NCI-H1694 (cell line): ENCODE data around the gene HECTD3.
"Not testable (repeated sequence)": the region's sequence is repeated elsewhere in the genome, so short reads cannot be mapped to it uniquely, and the experiment has no call there.

Experiments used
- DNase-seq: peaks from one replicate; lab custom pipeline; 2025; lab: John Stamatoyannopoulos, UW

HECTD3 gene

GRCh38 chr1:45014321-45015028, 3.4 kb upstream of the HECTD3 start:
- DNase-seq = peak; percentile 83

DNA sequence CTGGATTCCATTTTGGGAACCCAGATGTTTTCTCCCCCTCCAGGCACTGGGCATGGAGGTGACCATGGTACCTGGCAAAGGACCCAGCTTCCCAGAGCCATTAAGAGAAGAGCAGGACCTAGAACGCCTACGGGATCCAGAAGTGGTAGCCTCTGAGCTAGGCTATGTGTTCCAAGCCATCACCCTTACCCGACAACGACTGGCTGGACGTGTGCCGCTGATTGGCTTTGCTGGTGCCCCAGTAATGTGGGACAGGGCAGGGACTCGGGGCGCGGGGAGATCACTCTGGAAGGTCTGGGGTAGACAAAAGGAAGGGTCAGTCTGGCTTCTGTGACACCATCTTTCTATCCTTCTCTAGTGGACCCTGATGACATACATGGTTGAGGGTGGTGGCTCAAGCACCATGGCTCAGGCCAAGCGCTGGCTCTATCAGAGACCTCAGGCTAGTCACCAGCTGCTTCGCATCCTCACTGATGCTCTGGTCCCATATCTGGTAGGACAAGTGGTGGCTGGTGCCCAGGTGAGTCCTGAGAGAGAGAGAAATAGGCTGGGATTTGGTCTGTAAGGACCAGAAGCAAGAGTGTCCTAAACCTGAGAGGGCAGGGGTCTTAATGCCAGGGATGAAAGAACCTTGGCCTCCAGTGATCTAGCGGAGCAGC, 2.6 kb upstream of the HECTD3 start:
- DNase-seq = no peak

GRCh38 chr1:45012639-45013278, 1.6 kb upstream of the HECTD3 start:
- no peak for DNase-seq

DNA sequence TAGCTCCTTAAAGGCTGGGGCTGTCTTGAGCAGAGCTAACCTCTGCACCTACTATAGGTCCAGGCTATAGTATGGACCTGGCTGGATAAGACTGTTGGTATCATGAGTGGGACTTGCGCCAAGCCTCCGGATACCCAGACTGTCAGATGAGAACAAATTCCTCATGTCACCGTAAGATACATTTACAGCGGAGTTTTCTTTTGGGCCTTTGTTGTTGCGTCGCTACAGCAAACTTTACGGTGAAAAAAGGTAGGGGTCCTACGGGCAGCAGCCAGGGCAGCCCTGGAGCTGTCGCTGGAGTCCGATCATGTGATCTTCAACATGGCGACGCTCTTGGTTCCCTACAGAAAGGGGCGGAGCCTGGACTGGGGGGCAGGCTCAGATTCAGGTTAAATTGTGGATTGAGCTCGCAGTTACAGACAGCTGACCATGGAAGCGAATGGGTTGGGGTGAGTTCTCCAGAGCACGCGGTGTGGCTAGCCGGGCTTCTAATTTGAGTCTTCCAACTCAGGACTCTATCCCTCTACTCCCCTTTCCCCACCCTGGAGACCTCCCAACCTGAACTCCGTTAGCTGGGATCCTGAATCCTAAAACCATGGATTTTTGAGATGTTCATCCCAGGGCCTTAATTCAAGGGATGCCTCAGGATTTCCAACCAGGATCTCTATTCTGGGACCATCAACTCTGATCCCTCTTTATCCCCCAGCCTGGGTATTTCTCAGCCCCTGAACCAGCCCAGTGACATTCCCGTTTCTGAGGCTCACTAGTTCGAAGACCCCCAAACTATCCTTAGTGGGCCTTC, 914 bp upstream of the HECTD3 start, which contains the start of gene UROD:
Gene UROD, plus strand, starts transcription at position 418 of the 802 bp plus-strand sequence. Its CDS starts 12 bp downstream, at position 430.
- peak; percentile 93 for DNase-seq

DNA sequence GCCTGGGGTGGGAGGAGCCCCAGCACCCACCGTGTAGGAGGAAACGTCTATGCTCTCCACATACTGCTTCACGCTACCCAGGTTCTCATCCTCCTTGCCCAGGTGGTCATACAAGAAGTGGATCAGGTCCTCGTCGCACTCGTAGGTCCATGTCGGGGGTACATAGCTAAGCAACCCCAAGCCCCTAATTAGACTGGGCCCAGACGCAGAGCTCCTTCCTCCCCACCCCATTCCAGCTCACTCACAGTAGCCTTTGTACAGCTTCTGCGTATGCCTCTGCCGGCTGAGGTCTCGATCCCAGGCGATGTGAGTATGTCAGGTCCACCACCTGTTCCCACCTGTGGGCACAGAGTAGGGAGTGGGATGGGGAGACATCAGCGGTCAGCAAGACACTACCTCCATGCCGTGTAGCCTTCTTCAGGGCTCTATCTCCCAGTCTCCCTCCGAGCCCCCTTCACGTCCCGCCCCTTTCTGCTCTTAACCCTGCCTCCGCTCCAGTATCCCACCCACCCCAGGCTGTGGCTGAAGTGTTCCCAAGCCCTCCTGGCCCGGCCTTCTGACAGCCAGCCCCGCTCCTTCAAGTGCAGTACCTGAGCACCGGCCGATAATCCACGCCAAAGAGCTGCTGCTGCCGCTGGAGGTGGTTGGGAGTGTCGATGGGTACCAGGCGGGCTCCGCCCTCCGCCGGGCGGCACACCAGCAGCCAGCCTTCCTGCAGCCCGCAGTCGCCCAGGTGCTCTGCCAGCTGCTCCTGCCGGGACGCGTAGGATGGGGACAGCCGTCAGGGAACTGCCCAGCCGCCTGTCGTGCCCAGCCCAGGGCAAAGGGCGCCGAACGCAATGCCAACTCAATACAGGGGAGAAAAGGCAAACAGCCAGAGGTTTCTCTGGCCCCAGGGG, 919 bp downstream of the HECTD3 start:
- DNase-seq = peak; percentile 39

DNA sequence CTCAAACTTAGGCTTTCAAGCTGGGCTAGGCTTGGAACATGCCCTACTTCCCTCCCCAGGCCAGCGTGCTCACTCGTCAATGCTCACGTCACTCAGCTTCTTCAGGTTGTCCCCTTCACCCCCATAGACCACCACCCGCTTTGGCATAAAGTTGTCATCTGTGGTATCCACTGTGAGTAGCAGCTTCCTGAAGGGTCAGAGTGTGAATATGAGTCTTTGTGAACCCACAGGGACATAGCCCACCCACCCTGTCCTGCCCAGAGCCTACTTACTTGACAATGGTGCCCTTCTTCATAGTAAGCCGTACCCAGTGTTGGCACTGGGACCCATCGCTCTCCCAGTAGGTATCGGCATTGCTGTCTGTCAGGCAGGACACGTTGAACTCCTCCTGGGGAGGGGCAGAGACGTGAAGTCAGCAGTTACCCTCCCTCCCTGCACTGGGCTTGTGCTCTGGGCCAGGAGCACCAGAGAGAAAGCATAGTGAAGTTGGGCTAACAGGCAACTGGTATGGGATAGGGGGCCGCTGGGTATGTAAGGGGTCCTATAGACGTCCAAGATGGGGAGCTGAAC, 1.7 kb downstream of the HECTD3 start:
- no peak for DNase-seq

GRCh38 chr1:45008516-45008915, 2.6 kb downstream of the HECTD3 start:
- DNase-seq = no peak

DNA sequence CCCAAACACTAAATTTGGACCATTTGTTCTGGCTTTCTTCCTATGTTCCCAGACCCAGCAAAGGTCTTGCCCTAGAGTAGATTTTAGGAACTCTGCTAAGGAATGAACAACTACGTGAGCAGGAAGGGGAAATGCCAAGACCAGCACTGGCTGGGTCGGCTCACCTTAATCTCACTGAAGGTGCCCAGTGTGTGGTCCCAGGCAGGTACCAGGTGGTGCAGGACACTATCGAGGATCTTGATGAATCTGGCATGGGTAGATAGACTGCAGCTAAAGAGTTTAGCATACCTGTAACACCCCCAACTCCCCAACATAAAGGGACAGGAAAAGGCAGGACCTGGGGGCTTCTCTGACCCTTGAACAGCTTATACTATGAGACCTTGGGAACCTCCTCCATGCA, 3.0 kb downstream of the HECTD3 start:
- no peak for DNase-seq

DNA sequence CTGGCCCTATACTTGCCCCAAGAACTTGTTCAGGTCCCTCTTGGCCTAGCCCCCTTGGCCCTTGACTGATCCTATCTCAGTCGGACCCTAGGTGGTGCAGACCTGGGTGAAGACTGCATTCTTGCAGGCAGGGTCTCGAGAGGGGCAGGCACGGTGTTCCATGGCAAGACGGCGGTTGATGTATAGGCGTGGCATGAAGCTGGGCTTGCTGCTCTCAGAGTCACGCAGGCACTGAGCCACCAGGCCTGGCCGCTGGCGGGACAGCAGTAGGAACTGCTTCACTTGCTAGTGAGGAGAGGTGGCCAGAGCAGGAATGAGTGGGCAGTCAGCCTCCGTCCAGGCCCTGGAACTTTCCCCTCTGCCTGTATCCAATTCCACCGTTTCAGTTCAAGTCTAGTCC, 3.8 kb downstream of the HECTD3 start:
- no peak for DNase-seq

- no peak for DNase-seq
Measured at GRCh38 chr1:45005761-45006160, 5.4 kb downstream of the HECTD3 start.

DNA sequence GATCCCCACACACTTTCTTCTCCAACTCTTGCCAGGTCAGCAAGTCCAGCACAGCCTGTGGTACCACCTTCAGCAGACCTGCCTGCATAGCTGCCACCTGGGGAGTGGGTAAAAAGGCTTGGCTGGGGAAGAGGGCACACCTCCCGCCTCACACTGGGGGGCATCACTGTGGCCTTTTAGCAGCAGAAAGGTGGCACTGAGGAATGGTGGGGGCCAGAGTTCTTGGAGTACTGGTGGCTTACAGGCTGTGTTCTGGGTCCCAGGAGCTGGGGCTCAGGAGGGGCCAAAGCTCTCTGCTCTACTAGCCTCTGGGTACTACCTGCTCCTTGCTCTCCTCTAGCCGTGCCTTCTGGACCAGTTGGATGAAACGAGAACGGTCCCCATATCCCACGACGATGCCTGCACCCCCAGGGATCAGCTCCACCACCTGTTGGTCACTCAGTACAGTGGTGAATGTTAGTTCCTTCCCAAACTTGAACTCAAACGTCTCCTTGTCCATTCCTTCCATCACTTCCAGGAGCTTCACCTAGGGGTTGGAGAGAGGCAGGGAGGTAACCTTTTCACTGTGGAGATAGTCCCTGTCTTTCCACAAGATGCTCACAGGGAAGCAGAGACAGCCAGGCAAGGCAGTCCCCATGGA, 6.7 kb downstream of the HECTD3 start:
- DNase-seq = no peak

DNA sequence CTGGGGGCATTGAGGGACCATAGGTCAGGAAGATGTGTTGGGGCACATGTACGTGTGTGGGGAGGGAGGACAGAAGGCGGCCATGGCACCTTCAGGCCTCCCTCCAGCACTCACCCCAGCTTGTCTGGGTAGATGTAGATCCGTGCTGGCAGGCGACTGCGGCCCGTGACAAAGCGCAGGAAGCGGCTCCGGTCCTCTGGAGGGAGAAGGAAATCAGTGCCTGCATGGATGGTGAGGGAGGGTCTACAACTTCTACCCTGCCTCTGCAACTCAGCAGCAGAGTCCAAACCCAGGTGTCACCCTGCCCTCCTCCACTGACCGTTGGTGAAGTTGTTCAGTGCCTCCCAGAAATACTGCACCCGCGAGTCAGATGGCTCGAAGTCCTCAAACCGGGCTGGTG, 7.4 kb downstream of the HECTD3 start:
- no peak for DNase-seq

GRCh38 chr1:45002650-45003645, 8.2 kb downstream of the HECTD3 start:
- no peak for DNase-seq

DNA sequence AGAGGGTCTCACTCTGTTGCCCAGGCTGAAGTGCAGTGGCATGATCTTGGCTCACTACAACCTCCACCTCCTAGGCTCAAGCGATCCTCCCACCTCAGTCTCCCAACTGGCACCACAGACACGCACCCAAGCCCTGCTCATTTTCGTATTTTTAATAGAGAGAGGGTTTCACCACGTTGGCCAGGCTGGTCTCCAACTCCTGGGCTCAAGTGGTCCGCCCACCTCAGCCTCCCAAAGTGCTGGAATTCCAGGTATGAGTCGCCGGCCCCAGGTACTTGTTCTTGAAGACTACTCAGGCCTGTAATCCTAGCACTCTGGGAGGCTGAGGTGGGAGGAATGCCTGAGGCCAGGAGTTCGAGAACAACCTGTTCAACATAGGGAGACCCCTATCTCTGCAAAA, 9.5 kb downstream of the HECTD3 start:
- not testable (repeated sequence) for DNase-seq

DNA sequence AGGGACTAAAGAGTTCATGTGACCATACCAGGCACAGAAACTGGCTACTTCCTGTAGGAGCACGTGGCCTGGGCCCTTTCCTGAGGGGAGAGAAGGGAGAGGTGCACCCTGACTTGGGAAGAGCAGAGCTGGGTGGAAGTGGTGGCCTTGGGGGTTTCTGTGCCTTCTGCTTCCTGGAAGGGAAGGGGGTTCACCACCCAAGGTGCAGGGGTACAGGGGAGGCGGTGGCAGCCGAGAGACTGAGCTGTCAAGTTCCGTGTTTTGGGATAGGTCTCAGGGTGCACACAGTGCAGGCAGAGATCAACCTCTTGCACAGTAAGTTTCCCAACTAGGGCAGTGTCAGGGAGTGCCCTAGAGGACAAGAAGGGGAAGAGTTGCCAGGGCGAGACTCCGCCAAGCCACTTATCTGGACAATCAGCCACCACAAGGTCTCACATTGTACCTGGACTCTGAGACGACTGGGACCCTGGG, 10.1 kb downstream of the HECTD3 start:
- no peak for DNase-seq

- DNase-seq = no peak
Measured at GRCh38 chr1:44999232-44999631, 11.9 kb downstream of the HECTD3 start.

DNA sequence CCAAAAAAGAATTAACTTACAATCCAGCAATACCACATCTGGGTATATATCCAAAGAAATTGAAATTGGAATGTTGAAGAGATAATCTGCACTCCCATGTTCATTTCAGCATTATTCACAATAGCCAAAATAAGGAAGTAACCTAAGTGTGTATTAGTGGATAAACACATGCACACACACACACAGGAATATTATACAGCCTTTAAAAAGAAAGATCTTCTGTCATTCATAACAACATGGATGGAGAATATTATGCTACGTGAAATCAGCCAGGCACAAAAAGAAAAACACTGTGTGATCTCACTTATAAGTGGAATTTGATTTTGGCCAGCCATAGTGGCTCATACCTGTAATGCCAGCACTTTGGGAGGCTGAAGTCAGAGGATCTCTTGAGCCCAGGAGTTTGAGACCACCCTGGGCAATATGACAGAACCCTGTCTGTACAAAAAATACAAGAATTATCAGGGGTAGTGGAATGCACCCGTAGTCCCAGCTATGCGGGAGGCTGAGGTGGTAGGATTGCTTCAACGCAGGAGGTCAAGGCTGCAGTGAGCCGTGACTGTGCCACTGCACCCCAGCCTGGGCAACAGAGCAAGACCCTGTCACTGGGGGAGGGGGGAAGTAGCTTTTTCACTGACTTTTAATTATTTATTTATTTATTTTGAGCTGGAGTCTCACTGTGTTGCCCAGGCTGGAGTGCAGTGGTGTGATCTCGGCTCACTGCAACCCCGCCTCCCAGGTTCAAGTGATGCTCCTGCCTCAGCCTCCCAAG, 15.5 kb downstream of the HECTD3 start:
- DNase-seq = no peak

DNA sequence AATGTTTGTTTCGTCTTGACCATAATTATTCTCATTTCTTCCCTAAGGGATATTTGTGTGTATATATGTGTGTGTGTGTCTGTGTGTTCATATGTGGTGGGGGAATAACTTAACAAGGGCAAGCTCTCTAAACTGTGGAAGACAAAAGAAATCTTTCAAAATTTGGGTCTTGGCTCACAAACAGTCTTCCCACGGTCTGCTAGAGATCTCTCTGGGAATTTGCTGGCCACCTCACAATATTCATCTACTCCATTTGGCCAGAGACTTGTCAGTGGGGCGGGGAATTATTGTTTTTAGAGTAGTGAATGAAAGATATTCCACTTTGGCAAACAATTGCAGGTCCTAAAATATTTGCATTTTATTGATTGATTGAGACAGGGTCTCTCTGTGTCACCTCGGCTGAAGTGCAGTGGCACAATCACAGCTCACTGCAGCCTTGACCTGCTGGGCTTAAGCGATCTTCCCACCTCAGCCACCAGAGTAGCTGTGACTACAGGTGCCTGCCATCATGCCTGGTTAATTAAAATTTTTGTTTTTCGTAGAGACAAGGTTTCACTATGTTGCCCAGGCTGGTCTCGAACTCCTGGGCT, 16.7 kb downstream of the HECTD3 start:
- no peak for DNase-seq
